Measurements from ENCODE around the gene ATXN1.

ATXN1 gene

DNA sequence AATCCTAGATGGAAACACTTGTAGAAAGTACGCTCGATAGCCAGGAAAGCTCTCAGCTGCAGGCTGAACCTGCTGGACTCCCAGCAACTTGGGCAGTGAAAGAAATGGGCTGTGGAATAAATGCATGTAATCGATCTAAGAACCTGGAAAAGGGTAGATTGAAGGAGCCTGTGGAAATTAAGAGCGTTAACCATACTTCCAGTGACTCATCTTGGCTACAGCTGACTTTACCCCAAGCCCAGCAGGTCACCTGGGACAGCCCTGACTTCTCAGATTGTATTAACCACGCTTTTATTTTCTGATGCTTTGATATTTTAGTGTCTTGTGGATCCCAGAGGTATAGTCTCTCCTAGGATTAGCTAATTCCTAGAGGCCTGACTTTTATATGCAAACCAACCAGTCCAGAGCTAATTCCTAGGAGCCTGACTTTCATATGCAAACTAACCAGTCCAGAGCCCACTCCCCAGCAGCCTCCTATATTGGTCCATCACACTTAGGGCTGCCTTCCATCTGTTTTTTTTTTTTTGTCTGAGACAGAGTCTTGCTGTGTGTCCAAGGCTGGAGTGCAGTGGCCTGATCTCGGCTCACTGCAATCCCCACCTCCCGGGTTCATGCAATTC is 436.5 kb downstream of the ATXN1 start:
- Histone ChIP-seq H3K36me3 (ENCODE audit: control insufficient read depth in 1 of 2, insufficient read depth in 2 of 2, low read depth in 1 of 2, low read length in 2 of 2) (peaks cover 17 to 20% of the 10 kb centered on the region in 2 experiments), H3K4me2 (ENCODE audit: low read length, poor library complexity, severe bottlenecking) (no peak overlapping the region), H3K4me3 (ENCODE audit: insufficient read depth in 1 of 2, low read depth in 1 of 2, low read length in 2 of 2) (no peak overlapping the region), H2AFZ (ENCODE audit: low read depth, low read length) (no peak overlapping the region), H3K27me3 (ENCODE audit: control insufficient read depth in 1 of 2, insufficient read depth in 1 of 2, low read length in 2 of 2) (no peaks in the 10 kb centered on the region), H3K4me1 (ENCODE audit: control insufficient read depth, insufficient read depth, low read depth, low read length) (peaks cover 26% of the 10 kb centered on the region), H4K8ac (ENCODE audit: low read length) (no peak overlapping the region), H2BK120ac (ENCODE audit: low read depth, low read length) (no peak overlapping the region), H3K9ac (ENCODE audit: low read length) (peak overlapping the region; percentile 30), H3K79me1 (replicated peaks; ENCODE audit: low read length, poor library complexity, severe bottlenecking) (peaks cover 9% of the 10 kb centered on the region), H2BK5ac (ENCODE audit: low read depth, low read length, poor library complexity, severe bottlenecking) (no peak overlapping the region), H2BK12ac (ENCODE audit: low read length in 2 of 2) (no peak overlapping the region), H3K23ac (ENCODE audit: low read length in 2 of 2) (no peak overlapping the region), H2AK5ac (ENCODE audit: low read length, severe bottlenecking) (no peak overlapping the region), H3K14ac (ENCODE audit: low read length in 2 of 2) (no peak overlapping the region), H4K91ac (ENCODE audit: low read length) (no peak overlapping the region), H2BK15ac (ENCODE audit: low read depth, poor library complexity, severe bottlenecking) (no peak overlapping the region), H3K9me3 (ENCODE audit: control insufficient read depth, low read length) (no peaks in the 10 kb centered on the region), H3K27ac (ENCODE audit: low read length, poor library complexity, severe bottlenecking) (no peak overlapping the region), H3K18ac (ENCODE audit: low read depth in 1 of 2, low read length in 2 of 2) (no peak overlapping the region), H3K4ac (ENCODE audit: low read depth in 1 of 2, low read length in 2 of 2) (no peak overlapping the region)
- WGBS, result 89% methylated on average over 6 of the region's 7 CpGs
- peak; percentile 33 for DNase-seq

DNA sequence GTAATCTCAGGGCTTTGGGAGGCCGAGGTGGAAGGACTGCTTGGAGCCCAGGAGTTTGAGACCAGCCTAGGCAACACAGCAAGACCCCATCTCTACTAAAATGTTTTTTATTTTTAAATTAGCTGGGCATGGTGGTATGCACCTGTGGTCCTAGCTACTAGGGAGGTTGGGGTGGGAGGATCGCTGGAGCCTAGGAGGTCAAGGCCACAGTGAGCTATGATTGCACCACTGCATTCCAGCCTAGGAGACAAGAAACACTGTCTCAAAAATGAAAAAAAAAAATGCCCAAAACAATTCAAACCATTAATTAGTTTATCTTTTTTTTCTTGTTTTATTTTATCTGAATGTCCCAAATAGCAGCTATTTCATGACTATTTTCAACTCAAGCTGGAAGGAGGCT is 437.1 kb downstream of the ATXN1 start:
- H3K4me1 ChIP-seq (ENCODE audit: control insufficient read depth, insufficient read depth, low read depth, low read length), result peaks cover 26% of the 10 kb centered on the region
- H2BK15ac ChIP-seq (ENCODE audit: low read depth, poor library complexity, severe bottlenecking), result no peak overlapping the region
- no peak overlapping the region for H4K8ac ChIP-seq (ENCODE audit: low read length)
- H3K14ac ChIP-seq (ENCODE audit: low read length in 2 of 2), result no peak overlapping the region
- no peak overlapping the region for H3K27ac ChIP-seq (ENCODE audit: low read length, poor library complexity, severe bottlenecking)
- no peak overlapping the region for H2BK120ac ChIP-seq (ENCODE audit: low read depth, low read length)
- H3K79me1 ChIP-seq (replicated peaks; ENCODE audit: low read length, poor library complexity, severe bottlenecking), result peaks cover 8% of the 10 kb centered on the region
- H3K23ac ChIP-seq (ENCODE audit: low read length in 2 of 2), result no peak overlapping the region
- no peak overlapping the region for H2AK5ac ChIP-seq (ENCODE audit: low read length, severe bottlenecking)
- H3K27me3 ChIP-seq (ENCODE audit: control insufficient read depth in 1 of 2, insufficient read depth in 1 of 2, low read length in 2 of 2), result no peaks in the 10 kb centered on the region
- no peak overlapping the region for H2BK5ac ChIP-seq (ENCODE audit: low read depth, low read length, poor library complexity, severe bottlenecking)
- H3K4me2 ChIP-seq (ENCODE audit: low read length, poor library complexity, severe bottlenecking), result no peak overlapping the region
- H3K4ac ChIP-seq (ENCODE audit: low read depth in 1 of 2, low read length in 2 of 2), result no peak overlapping the region
- H3K9ac ChIP-seq (ENCODE audit: low read length), result peak overlapping the region; percentile 30
- 100% methylated on average over 2 of the region's 2 CpGs for WGBS
- no peak overlapping the region for H3K4me3 ChIP-seq (ENCODE audit: insufficient read depth in 1 of 2, low read depth in 1 of 2, low read length in 2 of 2)
- H2BK12ac ChIP-seq (ENCODE audit: low read length in 2 of 2), result no peak overlapping the region
- H2AFZ ChIP-seq (ENCODE audit: low read depth, low read length), result no peak overlapping the region
- no peak overlapping the region for H3K18ac ChIP-seq (ENCODE audit: low read depth in 1 of 2, low read length in 2 of 2)
- no peak for DNase-seq
- H4K91ac ChIP-seq (ENCODE audit: low read length), result no peak overlapping the region
- no peaks in the 10 kb centered on the region for H3K9me3 ChIP-seq (ENCODE audit: control insufficient read depth, low read length)
- peaks cover 17 to 20% of the 10 kb centered on the region in 2 experiments for H3K36me3 ChIP-seq (ENCODE audit: control insufficient read depth in 1 of 2, insufficient read depth in 2 of 2, low read depth in 1 of 2, low read length in 2 of 2)

DNA sequence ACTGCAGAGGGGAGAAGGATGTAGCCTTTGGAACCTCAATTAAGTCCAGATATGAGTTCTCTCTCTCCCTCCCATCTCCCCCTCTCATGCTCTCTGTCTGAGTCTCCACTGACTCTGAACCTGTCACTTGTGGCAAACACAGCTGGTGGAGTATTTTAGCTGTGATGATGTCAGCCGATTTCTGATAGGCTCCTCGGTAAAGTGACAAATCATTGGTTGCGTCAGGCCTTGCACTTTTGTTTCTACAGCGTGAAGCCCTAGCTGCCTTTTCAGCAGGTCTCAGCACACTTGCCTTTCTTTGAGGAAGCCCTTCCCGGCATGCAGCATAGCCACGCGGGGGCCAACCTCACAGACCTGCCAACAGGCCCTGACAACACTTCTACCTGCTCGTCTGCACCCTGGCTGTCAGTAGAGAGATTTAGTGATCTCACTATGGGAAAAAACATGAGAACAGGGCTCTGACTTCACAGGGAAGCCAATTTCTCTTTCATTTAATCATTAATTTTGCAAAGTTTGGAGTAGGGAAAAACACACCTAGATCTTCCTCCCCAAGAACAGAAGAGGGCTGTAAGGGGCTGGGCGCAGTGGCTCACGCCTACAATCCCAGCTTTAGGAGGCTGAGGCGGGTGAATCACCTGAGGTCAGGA is 438.5 kb downstream of the ATXN1 start:
- Histone ChIP-seq H2AFZ (ENCODE audit: low read depth, low read length) (no peak overlapping the region), H3K18ac (ENCODE audit: low read depth in 1 of 2, low read length in 2 of 2) (peak overlapping the region; percentile 10 to 63), H2AK5ac (ENCODE audit: low read length, severe bottlenecking) (no peak overlapping the region), H3K9me3 (ENCODE audit: control insufficient read depth, low read length) (no peaks in the 10 kb centered on the region), H3K4me3 (ENCODE audit: insufficient read depth in 1 of 2, low read depth in 1 of 2, low read length in 2 of 2) (no peak overlapping the region), H3K23ac (ENCODE audit: low read length in 2 of 2) (no peak overlapping the region), H3K9ac (ENCODE audit: low read length) (peak overlapping the region; percentile 9), H2BK15ac (ENCODE audit: low read depth, poor library complexity, severe bottlenecking) (no peak overlapping the region), H4K91ac (ENCODE audit: low read length) (no peak overlapping the region), H2BK120ac (ENCODE audit: low read depth, low read length) (no peak overlapping the region), H2BK5ac (ENCODE audit: low read depth, low read length, poor library complexity, severe bottlenecking) (no peak overlapping the region), H3K4ac (ENCODE audit: low read depth in 1 of 2, low read length in 2 of 2) (no peak overlapping the region), H2BK12ac (ENCODE audit: low read length in 2 of 2) (peak overlapping the region in 1 of 2 experiments; percentile 32), H3K4me2 (ENCODE audit: low read length, poor library complexity, severe bottlenecking) (no peak overlapping the region), H3K79me1 (replicated peaks; ENCODE audit: low read length, poor library complexity, severe bottlenecking) (peaks cover 8% of the 10 kb centered on the region), H3K36me3 (ENCODE audit: control insufficient read depth in 1 of 2, insufficient read depth in 2 of 2, low read depth in 1 of 2, low read length in 2 of 2) (peaks cover 17% of the 10 kb centered on the region in 2 experiments), H3K27ac (ENCODE audit: low read length, poor library complexity, severe bottlenecking) (peak overlapping the region; percentile 67), H4K8ac (ENCODE audit: low read length) (no peak overlapping the region), H3K4me1 (ENCODE audit: control insufficient read depth, insufficient read depth, low read depth, low read length) (peaks cover 31% of the 10 kb centered on the region), H3K27me3 (ENCODE audit: control insufficient read depth in 1 of 2, insufficient read depth in 1 of 2, low read length in 2 of 2) (no peaks in the 10 kb centered on the region), H3K14ac (ENCODE audit: low read length in 2 of 2) (no peak overlapping the region)
- DNase-seq, result peak; percentile 97
- WGBS, result 43% methylated on average over 9 of the region's 11 CpGs

DNA sequence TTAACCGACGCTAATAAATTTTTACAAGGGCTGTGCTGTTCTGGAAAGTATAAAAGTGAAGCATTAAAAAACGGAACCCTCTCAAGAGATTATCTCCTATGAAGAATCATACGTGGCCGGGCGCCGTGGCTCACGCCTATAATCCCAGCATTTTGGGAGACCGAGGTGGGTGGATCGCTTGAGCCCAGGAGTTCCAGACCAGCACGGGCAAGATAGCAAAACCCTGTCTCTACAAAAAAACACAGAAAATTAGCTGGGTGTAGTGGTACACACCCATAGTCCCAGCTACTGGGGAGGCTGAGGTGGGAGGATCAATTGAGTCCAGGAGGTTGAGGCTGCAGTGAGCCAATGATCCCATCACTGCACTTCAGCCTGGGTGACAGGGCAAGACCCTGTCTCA is 439.4 kb downstream of the ATXN1 start:
- 96% methylated on average over 10 of the region's 11 CpGs for WGBS
- Histone ChIP-seq H3K4ac (ENCODE audit: low read depth in 1 of 2, low read length in 2 of 2) (no peak overlapping the region), H2BK5ac (ENCODE audit: low read depth, low read length, poor library complexity, severe bottlenecking) (no peak overlapping the region), H3K79me1 (replicated peaks; ENCODE audit: low read length, poor library complexity, severe bottlenecking) (peaks cover 8% of the 10 kb centered on the region), H3K4me3 (ENCODE audit: insufficient read depth in 1 of 2, low read depth in 1 of 2, low read length in 2 of 2) (no peak overlapping the region), H4K91ac (ENCODE audit: low read length) (no peak overlapping the region), H4K8ac (ENCODE audit: low read length) (no peak overlapping the region), H3K9me3 (ENCODE audit: control insufficient read depth, low read length) (no peaks in the 10 kb centered on the region), H2AK5ac (ENCODE audit: low read length, severe bottlenecking) (peak overlapping the region; percentile 53), H3K36me3 (ENCODE audit: control insufficient read depth in 1 of 2, insufficient read depth in 2 of 2, low read depth in 1 of 2, low read length in 2 of 2) (peaks cover 8 to 15% of the 10 kb centered on the region in 2 experiments), H3K27me3 (ENCODE audit: control insufficient read depth in 1 of 2, insufficient read depth in 1 of 2, low read length in 2 of 2) (no peaks in the 10 kb centered on the region), H2BK12ac (ENCODE audit: low read length in 2 of 2) (peak overlapping the region in 1 of 2 experiments; percentile 11), H3K9ac (ENCODE audit: low read length) (no peak overlapping the region), H3K18ac (ENCODE audit: low read depth in 1 of 2, low read length in 2 of 2) (no peak overlapping the region), H3K23ac (ENCODE audit: low read length in 2 of 2) (no peak overlapping the region), H2AFZ (ENCODE audit: low read depth, low read length) (no peak overlapping the region), H3K14ac (ENCODE audit: low read length in 2 of 2) (no peak overlapping the region), H3K4me1 (ENCODE audit: control insufficient read depth, insufficient read depth, low read depth, low read length) (peaks cover 34% of the 10 kb centered on the region), H2BK15ac (ENCODE audit: low read depth, poor library complexity, severe bottlenecking) (no peak overlapping the region), H3K27ac (ENCODE audit: low read length, poor library complexity, severe bottlenecking) (no peak overlapping the region), H3K4me2 (ENCODE audit: low read length, poor library complexity, severe bottlenecking) (no peak overlapping the region), H2BK120ac (ENCODE audit: low read depth, low read length) (no peak overlapping the region)
- no peak for DNase-seq
